ENCODE results near the gene COL6A1. TPM values are rescaled to one million over a fixed set of nuclear protein-coding genes. Genes with fewer than 3 reads are reported as not detected.

COL6A1 gene
- total and polyA plus RNA-seq, 2 of the 4 experiments (the other 2 are of a cell fraction) = 173 to 1,578 TPM

- Histone ChIP-seq H2AK5ac (ENCODE audit: low read depth, low read length) (no peak overlapping the region), H2AFZ (replicated peaks; ENCODE audit: low read length, poor library complexity) (no peak overlapping the region), H4K5ac (ENCODE audit: low read depth, low read length) (no peak overlapping the region), H3K56ac (ENCODE audit: extremely low read depth, insufficient read depth, low read length) (no peak overlapping the region), H3K14ac (replicated peaks; ENCODE audit: low read depth, low read length) (no peak overlapping the region), H2BK15ac (ENCODE audit: low read depth, low read length) (no peak overlapping the region), H4K8ac (ENCODE audit: low read depth in 2 of 2, low read length in 2 of 2) (no peak overlapping the region), H2AK9ac (replicated peaks; ENCODE audit: low read depth, low read length, poor library complexity) (no peak overlapping the region), H3K9ac (ENCODE audit: low read depth, low read length) (no peak overlapping the region), H3K9me3 (ENCODE audit: control insufficient read depth, insufficient read depth, low read length) (peaks cover 3% of the 10 kb centered on the region; the same call in 1 of the 2 replicates), H3K4me3 (ENCODE audit: insufficient read depth, low read depth, low read length) (no peak overlapping the region), H2BK20ac (ENCODE audit: low read depth, low read length) (no peak overlapping the region), H3K27ac (ENCODE audit: insufficient read depth, low read length) (peak overlapping the region; percentile 2; the same call in 1 of the 2 replicates), H3K18ac (ENCODE audit: low read depth, low read length) (no peak overlapping the region), H4K91ac (ENCODE audit: insufficient read depth, low read depth, low read length) (no peak overlapping the region; the same call in 1 of the 2 replicates), H4K20me1 (ENCODE audit: insufficient read depth, low read length) (no peaks in the 10 kb centered on the region), H3K4ac (ENCODE audit: low read depth, low read length) (no peak overlapping the region), H2BK120ac (ENCODE audit: low read depth, low read length) (no peak overlapping the region), H3K27me3 (ENCODE audit: control insufficient read depth, insufficient read depth, low read length) (no peaks in the 10 kb centered on the region), H3K36me3 (ENCODE audit: control insufficient read depth, insufficient read depth, low read length) (no peaks in the 10 kb centered on the region), H3K9me1 (ENCODE audit: insufficient read depth, low read length) (0 out of 2 replicates have a peak, but pooled peaks cover 5% of the 10 kb centered on the region), H3K23ac (ENCODE audit: low read depth, low read length) (no peak overlapping the region), H3K4me2 (ENCODE audit: low read depth, low read length) (0 out of 2 replicates have a peak overlapping the region, but pooled peaks have one; percentile 5), H3K79me1 (ENCODE audit: low read depth in 1 of 2, low read length in 2 of 2) (no peaks in the 10 kb centered on the region), H3K4me1 (ENCODE audit: control insufficient read depth, insufficient read depth, low read length) (peaks cover 2% of the 10 kb centered on the region; the same call in 1 of the 2 replicates), H2BK5ac (ENCODE audit: low read depth, low read length, poor library complexity, severe bottlenecking) (no peak overlapping the region)
- no peak for ATAC-seq (ENCODE audit: low read depth)
- ChIA-PET CTCF (interaction anchor here (0.9 to 1.1 kb wide), 2 partner anchors 13 to 16 kb away, joined by 7 to 9 read pairs; no protein-coding TSS in a partner anchor), POLR2A (ENCODE audit: unreplicated experiment) (no interaction called here)
- no CpG with 5 or more reads among the region's 4 CpGs for WGBS, 2 experiments (ENCODE audit: extremely low coverage in 2 of 2, insufficient read length in 1 of 2)
- dilution Hi-C loops (cut with HindIII; ENCODE audit: low sequenced_read_pairs, unreplicated experiment) = no loop called here
- DNase-seq = no peak
- intact Hi-C loops (cut with micrococcal nuclease) = no loop called here
- in situ Hi-C loops (cut with MboI; ENCODE audit: low sequenced_read_pairs) = no loop called here
- BruUV-seq (replicated peaks) = no TSS peak
- no peak for TF ChIP-seq RFX5 (IDR thresholded peaks at IDR 0.05; ENCODE audit: low read depth, low read length)
- TF ChIP-seq SMC3 (IDR thresholded peaks at IDR 0.05; ENCODE audit: low read depth, low read length) = no peak
- no peak for TF ChIP-seq USF2 (IDR thresholded peaks at IDR 0.05; ENCODE audit: low read depth, low read length)
- TF ChIP-seq RAD21 (IDR thresholded peaks at IDR 0.05; ENCODE audit: low read length) = no peak
- no peak for TF ChIP-seq MAZ (IDR thresholded peaks at IDR 0.05; ENCODE audit: borderline replicate concordance, low read depth, low read length)
- TF ChIP-seq FOS (IDR thresholded peaks at IDR 0.05; ENCODE audit: low read depth, low read length) = no peak
- no peak for TF ChIP-seq POLR2A (IDR thresholded peaks at IDR 0.05; ENCODE audit: low read depth, low read length)
- no peak for TF ChIP-seq NFE2L2 (IDR thresholded peaks at IDR 0.05; ENCODE audit: low read depth, low read length)
- no peak for TF ChIP-seq ELK1 (IDR thresholded peaks at IDR 0.05; ENCODE audit: borderline replicate concordance, low read depth, low read length)
- no peak for TF ChIP-seq CHD1 (IDR thresholded peaks at IDR 0.05; ENCODE audit: low read depth, low read length)
Observed at GRCh38 chr21:45957551-45957950, 24.0 kb upstream of the COL6A1 start.

Measured in IMR-90 (cell line).